CD4-positive, alpha-beta T cell treated with Interleukin-10 for 1 hour (primary cell): Measurements from ENCODE around the gene TMEM245.

Experiments used
- DNase-seq: peaks from one replicate; pipeline ENCODE4 v3.0.0-alpha.2; 2020

The TMEM245 gene

GRCh38 chr9:109119439-109120203 lies at the start of gene TMEM245:
TSS of gene TMEM245 (minus strand) at chr9:109119947. CDS start at chr9:109119913, 34 bp downstream.
- DNase-seq, result peak; percentile 97

- DNase-seq, result no peak
Observed at GRCh38 chr9:109168170-109168569, 48.4 kb upstream of the TMEM245 start.

- DNase-seq, result no peak
Observed at GRCh38 chr9:109167716-109168115, 48.0 kb upstream of the TMEM245 start.

GRCh38 chr9:109166771-109167601 lies 47.2 kb upstream of the TMEM245 start, which contains the start of gene FRRS1L:
TSS of gene FRRS1L (minus strand) at chr9:109167249. CDS start at chr9:109167138, 111 bp downstream.
- DNase-seq, result no peak

- no peak for DNase-seq
Observed at GRCh38 chr9:109166171-109166770, 46.5 kb upstream of the TMEM245 start.

- no peak for DNase-seq
Observed at GRCh38 chr9:109164042-109164441, 44.3 kb upstream of the TMEM245 start.

- DNase-seq, result no peak
Observed at GRCh38 chr9:109163194-109163593, 43.4 kb upstream of the TMEM245 start.

GRCh38 chr9:109162677-109163076 lies 42.9 kb upstream of the TMEM245 start:
- DNase-seq, result no peak

- no peak for DNase-seq
Observed at GRCh38 chr9:109161471-109161870, 41.7 kb upstream of the TMEM245 start.

GRCh38 chr9:109159583-109159982 lies 39.8 kb upstream of the TMEM245 start:
- no peak for DNase-seq

GRCh38 chr9:109158651-109159050 lies 38.9 kb upstream of the TMEM245 start:
- DNase-seq, result no peak

- no peak for DNase-seq
Observed at GRCh38 chr9:109156708-109157107, 37.0 kb upstream of the TMEM245 start.

GRCh38 chr9:109150925-109151545 lies 31.3 kb upstream of the TMEM245 start:
- no peak for DNase-seq

GRCh38 chr9:109149722-109150121 lies 30.0 kb upstream of the TMEM245 start:
- DNase-seq, result no peak

GRCh38 chr9:109149089-109149488 lies 29.3 kb upstream of the TMEM245 start:
- DNase-seq, result no peak

- DNase-seq, result no peak
Observed at GRCh38 chr9:109145051-109145450, 25.3 kb upstream of the TMEM245 start.

GRCh38 chr9:109143881-109144562 lies 24.3 kb upstream of the TMEM245 start:
- DNase-seq, result peak; percentile 4

- no peak for DNase-seq
Observed at GRCh38 chr9:109141375-109141774, 21.6 kb upstream of the TMEM245 start.

GRCh38 chr9:109139851-109140250 lies 20.1 kb upstream of the TMEM245 start:
- DNase-seq, result no peak

GRCh38 chr9:109138421-109138820 lies 18.7 kb upstream of the TMEM245 start:
- no peak for DNase-seq

GRCh38 chr9:109134167-109134578 lies 14.4 kb upstream of the TMEM245 start:
- no peak for DNase-seq

- DNase-seq, result no peak
Observed at GRCh38 chr9:109133533-109133932, 13.8 kb upstream of the TMEM245 start.
